Skeletal muscle satellite cell (primary cell): ENCODE measurements around the gene ZNF396.

Experiments
- H3K27me3 ChIP-seq: 2 replicates; pipeline ENCODE4 v1.7.0; 2013; ENCODE audit warnings: low read length; ENCODE audit not compliant: control insufficient read depth, insufficient read depth
- H3K36me3 ChIP-seq: 2 replicates; pipeline ENCODE4 v1.7.0; 2013; ENCODE audit warnings: mild to moderate bottlenecking, control low read depth, low read length; ENCODE audit not compliant: insufficient read depth
- H3K4me1 ChIP-seq: 2 replicates; pipeline ENCODE4 v1.7.0; 2013; ENCODE audit warnings: low read length; ENCODE audit not compliant: control insufficient read depth, insufficient read depth
- H3K4me2 ChIP-seq: 2 replicates; pipeline ENCODE4 v1.7.0; 2013; ENCODE audit warnings: mild to moderate bottlenecking, low read length
- H3K4me3 ChIP-seq: 2 replicates; pipeline ENCODE4 v1.7.0; 2013; ENCODE audit warnings: low read length
- H3K9ac ChIP-seq: 2 replicates; pipeline ENCODE4 v1.7.0; 2013; ENCODE audit warnings: mild to moderate bottlenecking, low read depth, low read length, moderate library complexity
- H3K9me3 ChIP-seq: replicated peaks from 2 replicates; pipeline ENCODE4 v1.7.0; 2013; ENCODE audit warnings: mild to moderate bottlenecking, control low read depth, low read length

ZNF396 gene

GRCh38 chr18:35352778-35353177 is 24.4 kb downstream of the ZNF396 start:
- H3K9me3 ChIP-seq, result no peaks in the 10 kb centered on the region
- peaks cover 5% of the 10 kb centered on the region for H3K4me1 ChIP-seq
- H3K9ac ChIP-seq, result no peak overlapping the region
- H3K36me3 ChIP-seq, result no peaks in the 10 kb centered on the region
- H3K27me3 ChIP-seq, result no peaks in the 10 kb centered on the region
- H3K4me2 ChIP-seq, result no peak overlapping the region
- no peak overlapping the region for H3K4me3 ChIP-seq

- H3K4me3 ChIP-seq, result no peak overlapping the region
- H3K27me3 ChIP-seq, result no peaks in the 10 kb centered on the region
- H3K36me3 ChIP-seq, result no peaks in the 10 kb centered on the region
- no peak overlapping the region for H3K4me2 ChIP-seq
- H3K4me1 ChIP-seq, result peaks cover 5% of the 10 kb centered on the region
- no peaks in the 10 kb centered on the region for H3K9me3 ChIP-seq
- no peak overlapping the region for H3K9ac ChIP-seq
Measured at GRCh38 chr18:35352283-35352682, 24.9 kb downstream of the ZNF396 start.

GRCh38 chr18:35348001-35348400 is 29.1 kb downstream of the ZNF396 start:
- no peaks in the 10 kb centered on the region for H3K9me3 ChIP-seq
- no peak overlapping the region for H3K9ac ChIP-seq
- H3K4me1 ChIP-seq, result peaks cover 10% of the 10 kb centered on the region
- no peak overlapping the region for H3K4me2 ChIP-seq
- no peak overlapping the region for H3K4me3 ChIP-seq
- H3K36me3 ChIP-seq, result no peaks in the 10 kb centered on the region
- H3K27me3 ChIP-seq, result no peaks in the 10 kb centered on the region

- Histone ChIP-seq H3K27me3 (no peaks in the 10 kb centered on the region), H3K4me1 (peaks cover 11% of the 10 kb centered on the region), H3K4me2 (no peak overlapping the region), H3K4me3 (no peak overlapping the region), H3K9ac (no peak overlapping the region), H3K36me3 (no peaks in the 10 kb centered on the region), H3K9me3 (no peaks in the 10 kb centered on the region)
Measured at GRCh38 chr18:35345950-35346349, 31.2 kb downstream of the ZNF396 start.

- Histone ChIP-seq H3K4me1 (peaks cover 11% of the 10 kb centered on the region), H3K9ac (no peak overlapping the region), H3K9me3 (no peaks in the 10 kb centered on the region), H3K4me3 (no peak overlapping the region), H3K36me3 (no peaks in the 10 kb centered on the region), H3K27me3 (no peaks in the 10 kb centered on the region), H3K4me2 (no peak overlapping the region)
Measured at GRCh38 chr18:35345460-35345921, 31.6 kb downstream of the ZNF396 start.

- peak overlapping the region; percentile 90 for H3K4me3 ChIP-seq
- no peaks in the 10 kb centered on the region for H3K27me3 ChIP-seq
- no peaks in the 10 kb centered on the region for H3K9me3 ChIP-seq
- H3K9ac ChIP-seq, result peak overlapping the region; percentile 99
- H3K4me2 ChIP-seq, result peak overlapping the region; percentile 83
- peaks cover 6% of the 10 kb centered on the region for H3K36me3 ChIP-seq
- H3K4me1 ChIP-seq, result peaks cover 11% of the 10 kb centered on the region
Measured at GRCh38 chr18:35344736-35345459, 32.2 kb downstream of the ZNF396 start.

GRCh38 chr18:35343936-35344735 is 33.0 kb downstream of the ZNF396 start, which contains the start of gene ZNF24:
Gene ZNF24, minus strand, starts transcription at chr18:35344420. Its CDS starts 3,770 bp downstream, at chr18:35340650.
- peak within 1 kb of the TSS; percentile 99 for H3K9ac ChIP-seq
- H3K4me2 ChIP-seq, result peak within 1 kb of the TSS; percentile 83
- peaks cover 13% of the 10 kb centered on the region for H3K36me3 ChIP-seq
- peaks cover 11% of the 10 kb centered on the region for H3K4me1 ChIP-seq
- H3K9me3 ChIP-seq, result no peaks in the 10 kb centered on the region
- H3K27me3 ChIP-seq, result no peaks in the 10 kb centered on the region
- H3K4me3 ChIP-seq, result peak within 1 kb of the TSS; percentile 90

- peaks cover 11% of the 10 kb centered on the region for H3K4me1 ChIP-seq
- peaks cover 19% of the 10 kb centered on the region for H3K36me3 ChIP-seq
- H3K9ac ChIP-seq, result peak overlapping the region; percentile 99
- H3K4me3 ChIP-seq, result peak overlapping the region; percentile 90
- H3K27me3 ChIP-seq, result no peaks in the 10 kb centered on the region
- peak overlapping the region; percentile 83 for H3K4me2 ChIP-seq
- no peaks in the 10 kb centered on the region for H3K9me3 ChIP-seq
Measured at GRCh38 chr18:35343488-35343935, 33.6 kb downstream of the ZNF396 start.

- Histone ChIP-seq H3K9ac (no peak overlapping the region), H3K4me2 (no peak overlapping the region), H3K36me3 (peaks cover 82% of the 10 kb centered on the region), H3K4me1 (peaks cover 3% of the 10 kb centered on the region), H3K9me3 (no peaks in the 10 kb centered on the region), H3K4me3 (no peak overlapping the region), H3K27me3 (no peaks in the 10 kb centered on the region)
Measured at GRCh38 chr18:35337286-35337685, 39.9 kb downstream of the ZNF396 start.

GRCh38 chr18:35335866-35336265 is 41.3 kb downstream of the ZNF396 start:
- Histone ChIP-seq H3K4me1 (peaks cover 3% of the 10 kb centered on the region), H3K9ac (no peak overlapping the region), H3K36me3 (peaks cover 90% of the 10 kb centered on the region)

GRCh38 chr18:35334821-35335220 is 42.3 kb downstream of the ZNF396 start:
- Histone ChIP-seq H3K36me3 (peaks cover 84% of the 10 kb centered on the region), H3K9me3 (no peaks in the 10 kb centered on the region), H3K27me3 (no peaks in the 10 kb centered on the region), H3K4me3 (no peak overlapping the region), H3K4me1 (peaks cover 3% of the 10 kb centered on the region), H3K4me2 (no peak overlapping the region), H3K9ac (no peak overlapping the region)

More at GRCh38 chr18:35335866-35336265, 41.3 kb downstream of the ZNF396 start:
- Histone ChIP-seq H3K4me2 (no peak overlapping the region), H3K4me3 (no peak overlapping the region), H3K9me3 (no peaks in the 10 kb centered on the region), H3K27me3 (no peaks in the 10 kb centered on the region)
